LNCaP clone FGC (cell line): ENCODE results near the gene ABCC5.

Experiments
- DNase-seq: peaks from one replicate; pipeline ENCODE4 v3.0.0-alpha.2; 2011; ENCODE audit warnings: low read depth
- H3K4me3 ChIP-seq: 2 replicates; pipeline ENCODE4 v1.5.1; 2011; ENCODE audit warnings: mild to moderate bottlenecking, low read depth, low read length, control low read depth
- TF ChIP-seq, protein P1 (sequence below): IDR thresholded peaks from 2 replicates; pipeline ENCODE4 v1.5.1; 2012; ENCODE audit warnings: mild to moderate bottlenecking; ENCODE audit not compliant: control insufficient read depth, insufficient read depth; ENCODE audit errors: extremely low read depth

Gene ABCC5

DNA sequence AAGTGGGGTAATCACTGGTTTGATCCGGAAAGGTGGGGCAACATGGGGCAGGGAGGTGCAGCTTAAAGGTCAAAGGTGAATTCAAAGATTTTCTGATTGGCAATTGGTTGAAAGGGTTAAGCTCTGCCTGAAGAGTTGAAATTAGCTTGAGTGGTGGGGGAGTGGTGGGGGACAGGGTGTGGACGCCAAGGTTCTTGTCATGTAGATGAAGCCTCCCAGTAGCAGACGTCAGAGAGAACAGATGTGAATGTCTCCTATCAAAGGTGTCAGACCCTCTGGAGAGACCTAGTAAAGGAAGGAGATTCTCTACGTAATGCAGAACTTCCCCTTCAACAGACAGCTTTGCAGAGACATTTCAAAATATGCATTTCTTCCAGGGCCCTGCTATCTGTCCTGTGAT lies 62.8 kb downstream of the ABCC5 start:
- TF ChIP-seq, protein P1, sequence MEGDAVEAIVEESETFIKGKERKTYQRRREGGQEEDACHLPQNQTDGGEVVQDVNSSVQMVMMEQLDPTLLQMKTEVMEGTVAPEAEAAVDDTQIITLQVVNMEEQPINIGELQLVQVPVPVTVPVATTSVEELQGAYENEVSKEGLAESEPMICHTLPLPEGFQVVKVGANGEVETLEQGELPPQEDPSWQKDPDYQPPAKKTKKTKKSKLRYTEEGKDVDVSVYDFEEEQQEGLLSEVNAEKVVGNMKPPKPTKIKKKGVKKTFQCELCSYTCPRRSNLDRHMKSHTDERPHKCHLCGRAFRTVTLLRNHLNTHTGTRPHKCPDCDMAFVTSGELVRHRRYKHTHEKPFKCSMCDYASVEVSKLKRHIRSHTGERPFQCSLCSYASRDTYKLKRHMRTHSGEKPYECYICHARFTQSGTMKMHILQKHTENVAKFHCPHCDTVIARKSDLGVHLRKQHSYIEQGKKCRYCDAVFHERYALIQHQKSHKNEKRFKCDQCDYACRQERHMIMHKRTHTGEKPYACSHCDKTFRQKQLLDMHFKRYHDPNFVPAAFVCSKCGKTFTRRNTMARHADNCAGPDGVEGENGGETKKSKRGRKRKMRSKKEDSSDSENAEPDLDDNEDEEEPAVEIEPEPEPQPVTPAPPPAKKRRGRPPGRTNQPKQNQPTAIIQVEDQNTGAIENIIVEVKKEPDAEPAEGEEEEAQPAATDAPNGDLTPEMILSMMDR: no peak
- no peak for DNase-seq
- H3K4me3 ChIP-seq: no peak overlapping the region

DNA sequence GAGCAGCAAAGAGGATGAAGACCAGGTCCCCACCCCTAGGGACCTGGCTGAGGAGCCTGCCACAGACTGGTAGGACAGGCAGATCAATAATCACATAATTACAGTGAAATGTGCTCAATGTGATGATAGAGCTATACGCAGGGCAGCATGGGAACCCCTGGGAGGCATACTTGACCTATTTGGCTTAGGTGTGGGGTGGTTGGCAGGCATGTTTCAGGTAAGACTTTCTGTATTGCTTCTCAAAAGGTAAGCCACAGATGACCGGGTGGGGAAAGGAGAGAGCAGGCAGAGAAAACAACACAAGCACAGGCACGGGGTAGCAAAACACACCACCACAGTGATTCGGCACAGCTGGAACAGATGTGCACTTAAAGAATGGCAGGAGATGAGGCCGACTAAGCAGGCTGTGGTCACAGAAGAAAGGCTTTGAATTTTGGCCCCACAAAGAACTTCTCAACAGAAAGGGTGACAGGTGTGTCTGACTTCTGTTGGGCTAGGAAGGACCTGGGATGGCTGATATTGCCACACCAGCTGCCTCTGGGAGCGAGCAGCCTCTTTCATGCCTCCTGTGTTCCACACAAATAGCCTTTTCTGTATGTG lies 64.1 kb downstream of the ABCC5 start:
- no peak for DNase-seq
- H3K4me3 ChIP-seq: no peak overlapping the region
- TF ChIP-seq, protein P1: no peak

DNA sequence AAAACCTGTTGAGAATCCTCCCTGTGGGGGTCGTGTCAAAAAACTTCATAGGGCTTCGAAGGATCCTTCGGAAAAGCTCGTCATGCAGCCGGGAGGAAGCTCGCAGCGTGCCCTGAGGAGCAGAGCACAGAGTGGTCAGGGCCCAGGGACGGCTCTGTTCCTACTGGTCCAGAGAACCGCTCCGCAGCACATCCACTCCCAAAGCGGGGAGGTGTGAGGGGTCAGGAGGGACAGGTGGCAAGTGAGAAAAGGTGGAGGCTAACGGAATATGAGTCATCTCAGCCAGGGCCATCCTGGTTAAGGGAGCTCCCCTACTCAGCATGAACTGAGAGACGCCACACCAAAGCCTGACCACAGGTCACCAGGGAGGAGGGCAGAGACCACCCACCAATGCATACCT lies 66.2 kb downstream of the ABCC5 start:
- TF ChIP-seq, protein P1: no peak
- DNase-seq: no peak
- no peak overlapping the region for H3K4me3 ChIP-seq

DNA sequence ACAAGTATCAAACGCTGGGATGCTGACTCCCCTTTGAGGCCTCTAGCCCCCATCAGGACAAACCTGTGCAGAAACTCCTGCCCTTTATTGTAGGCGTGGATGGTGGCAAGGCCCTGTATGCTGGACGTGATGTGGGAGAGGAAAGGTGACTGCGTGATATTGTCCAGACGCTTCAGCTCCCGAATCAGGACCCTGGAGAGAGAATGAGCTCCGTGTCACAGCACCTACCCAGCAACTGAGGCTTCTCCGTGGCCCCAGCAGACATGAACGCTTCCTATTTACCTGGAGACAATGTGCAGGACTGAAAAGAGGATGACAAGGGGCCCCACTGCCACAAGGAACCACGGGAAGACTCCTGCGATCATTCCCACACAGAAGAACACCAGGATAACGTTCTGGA lies 68.0 kb downstream of the ABCC5 start:
- TF ChIP-seq, protein P1: no peak
- no peak for DNase-seq
- no peak overlapping the region for H3K4me3 ChIP-seq

DNA sequence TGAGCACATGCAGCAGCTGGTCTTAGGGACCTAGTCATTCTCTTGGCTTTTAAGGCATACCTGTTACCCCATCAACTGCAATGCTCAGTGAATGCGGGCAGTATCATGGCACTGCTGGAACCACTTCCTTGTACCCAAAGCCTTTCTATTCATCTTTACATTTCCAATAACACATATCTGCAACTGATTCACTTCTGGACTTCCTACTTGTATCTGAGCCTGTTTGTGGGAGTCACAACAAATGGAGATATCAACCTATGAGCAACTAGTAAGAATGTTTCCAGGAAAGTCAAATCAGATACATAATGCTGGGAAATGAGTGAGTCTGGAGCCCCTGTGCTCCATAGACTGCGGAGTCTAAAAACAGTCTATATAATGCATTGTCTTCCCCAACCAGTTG lies 71.6 kb downstream of the ABCC5 start:
- H3K4me3 ChIP-seq: no peak overlapping the region
- TF ChIP-seq, protein P1: no peak
- DNase-seq: no peak

DNA sequence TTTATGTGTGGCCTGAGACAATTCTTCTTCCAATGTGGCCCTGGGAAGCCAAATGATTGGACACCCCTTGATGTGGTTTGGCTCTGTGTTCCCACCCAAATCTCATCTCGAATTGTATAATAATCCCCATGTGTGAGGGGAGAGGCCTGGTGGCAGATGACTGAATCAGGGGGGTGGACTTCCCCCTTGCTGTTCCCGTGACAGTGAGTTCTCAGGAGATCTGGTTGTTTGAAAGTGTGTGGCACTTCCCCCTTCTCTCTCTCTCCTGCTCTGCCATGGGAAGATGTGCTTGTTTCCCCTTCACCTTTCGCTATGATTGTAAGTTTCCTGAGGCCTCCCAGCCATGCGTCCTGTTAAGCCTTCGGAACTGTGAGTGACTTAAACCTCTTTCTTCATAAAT lies 72.9 kb downstream of the ABCC5 start:
- TF ChIP-seq, protein P1: no peak
- H3K4me3 ChIP-seq: no peak overlapping the region
- no peak for DNase-seq

DNA sequence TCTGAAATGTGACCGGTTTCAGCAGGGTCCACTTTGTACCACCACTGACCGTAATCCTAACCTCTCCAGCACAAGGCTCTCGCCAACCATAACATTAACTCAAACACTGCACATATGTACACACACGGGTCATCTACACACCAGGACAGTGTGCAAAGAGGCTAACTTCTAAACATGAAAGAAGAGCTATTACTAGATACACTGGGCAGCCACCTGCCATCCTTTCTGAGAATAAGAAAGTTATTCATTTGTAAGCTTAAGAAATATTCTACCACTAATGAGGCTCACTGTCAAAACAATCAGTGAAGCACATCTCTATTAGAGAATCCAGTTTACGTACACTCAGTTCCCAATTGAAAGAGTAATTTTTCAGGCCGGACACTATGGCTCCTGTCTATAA lies 73.9 kb downstream of the ABCC5 start:
- TF ChIP-seq, protein P1: no peak
- no peak for DNase-seq
- no peak overlapping the region for H3K4me3 ChIP-seq
